B cell (primary cell): ENCODE results near the gene DTNBP1. TPM values are rescaled to one million over a fixed set of nuclear protein-coding genes. Genes with fewer than 3 reads are reported as not detected.

Source experiments
- ATAC-seq: fragments of 200-7000 bp; cut with Tn5 transposase; one replicate; pipeline ENCODE4 v1.10.0; 2021; ENCODE audit warnings: low read depth, mild to moderate bottlenecking, moderate number of reproducible peaks, moderate library complexity
- CTCF ChIA-PET: fragments of 350-600 bp; sonication (Branson Sonifier 250); formaldehyde crosslinking; loops from one replicate; lab custom pipeline; 2021; ENCODE audit warnings: antibody characterized with exemption, inconsistent platforms; lab: Charles Lee
- POLR2A ChIA-PET: fragments of 350-600 bp; sonication (Branson Sonifier 250); formaldehyde crosslinking; loops from one replicate; lab custom pipeline; 2021; ENCODE audit warnings: antibody characterized with exemption; lab: Charles Lee
- DNase-seq: peaks from one replicate; pipeline ENCODE4 v3.0.0; 2013
- H2AFZ ChIP-seq: 2 replicates; pipeline ENCODE4 v1.6.1; 2012; ENCODE audit warnings: mild to moderate bottlenecking, low read depth, low read length; ENCODE audit not compliant: insufficient read depth, poor library complexity, severe bottlenecking
- H3K27ac ChIP-seq, 2 donors: 1 replicate in 1 of 2; 2 replicates in 1 of 2; pipeline ENCODE4 v1.5.1; 2012 to 2013; ENCODE audit warnings: low read length in 2 of 2, mild to moderate bottlenecking in 2 of 2, moderate library complexity in 1 of 2
- H3K27me3 ChIP-seq, 4 experiments: fragments of 200-600 bp in 1 of 4; sonication (generic) in 1 of 4; replicated peaks in 1 of 4; 1 replicate in 2 of 4; 2 replicates in 2 of 4; pipeline versions ENCODE4 v1.6.1 to v1.7.0; 2013 to 2016; ENCODE audit warnings: low read length in 3 of 4, mild to moderate bottlenecking in 2 of 4, mixed read lengths in 1 of 4, moderate library complexity in 1 of 4; ENCODE audit not compliant: insufficient read depth in 4 of 4, control insufficient read depth in 3 of 4; ENCODE audit errors: control extremely low read depth in 1 of 4
- H3K36me3 ChIP-seq, 2 experiments: replicated peaks in 1 of 2; 1 replicate in 1 of 2; 2 replicates in 1 of 2; pipeline versions ENCODE4 v1.6.1 to v1.7.1; 2013; ENCODE audit warnings: low read length in 1 of 2; ENCODE audit not compliant: insufficient read depth in 2 of 2, control insufficient read depth in 1 of 2; ENCODE audit errors: control extremely low read depth in 1 of 2, extremely low read depth in 1 of 2
- H3K4me1 ChIP-seq, 2 donors: fragments of 200-600 bp in 1 of 2; sonication (generic) in 1 of 2; 1 replicate in 1 of 2; 2 replicates in 1 of 2; pipeline versions ENCODE4 v1.5.1 to v1.6.1; 2013 to 2017; ENCODE audit warnings: low read length in 2 of 2; ENCODE audit not compliant: control insufficient read depth in 2 of 2, insufficient read depth in 2 of 2
- H3K4me2 ChIP-seq: replicated peaks from 2 replicates; pipeline ENCODE3; 2012; ENCODE audit warnings: mild to moderate bottlenecking, low read depth, low read length; ENCODE audit not compliant: poor library complexity, severe bottlenecking
- H3K4me3 ChIP-seq, 5 experiments: fragments of 200-600 bp in 1 of 5; sonication (generic) in 1 of 5; 1 replicate in 3 of 5; 2 replicates in 2 of 5; pipeline versions ENCODE4 v1.5.1 to v1.7.0; 2011 to 2016; ENCODE audit warnings: low read length in 4 of 5, mild to moderate bottlenecking in 4 of 5, low read depth in 2 of 5, control low read depth in 1 of 5, moderate library complexity in 1 of 5; ENCODE audit not compliant: insufficient read depth in 1 of 5; ENCODE audit errors: control extremely low read depth in 1 of 5, extremely low read depth in 1 of 5
- H3K79me2 ChIP-seq: fragments of 200-600 bp; sonication (generic); one replicate; pipeline ENCODE4 v1.6.0; 2016; ENCODE audit warnings: low read length; ENCODE audit not compliant: control insufficient read depth, insufficient read depth
- H3K9ac ChIP-seq: fragments of 200-600 bp; sonication (generic); 2 replicates; pipeline ENCODE4 v1.6.1; 2017; ENCODE audit warnings: mild to moderate bottlenecking, low read length, moderate library complexity
- H3K9me3 ChIP-seq, 3 donors: one replicate each; pipeline versions ENCODE4 v1.6.1 to v1.7.1; 2013; ENCODE audit warnings: low read length in 2 of 3; ENCODE audit not compliant: control insufficient read depth in 2 of 3, insufficient read depth in 1 of 3; ENCODE audit errors: control extremely low read depth in 1 of 3
- H4K20me1 ChIP-seq: 2 replicates; pipeline ENCODE4 v1.6.0; 2012; ENCODE audit warnings: mild to moderate bottlenecking, low read length; ENCODE audit not compliant: insufficient read depth, control insufficient read depth, poor library complexity, severe bottlenecking
- H3K27ac Mint-ChIP-seq: one replicate; pipeline ENCODE4 v1.8.0; 2021; ENCODE audit warnings: mixed read lengths
- H3K27me3 Mint-ChIP-seq: one replicate; pipeline ENCODE4 v1.8.0; 2021; ENCODE audit warnings: mixed read lengths
- H3K4me1 Mint-ChIP-seq: one replicate; pipeline ENCODE4 v1.8.0; 2021; ENCODE audit warnings: mixed read lengths
- H3K4me3 Mint-ChIP-seq: one replicate; pipeline ENCODE4 v1.8.0; 2021; ENCODE audit warnings: mixed read lengths
- H3K9me3 Mint-ChIP-seq: one replicate; pipeline ENCODE4 v1.8.0; 2022; ENCODE audit warnings: mixed read lengths; ENCODE audit not compliant: insufficient read depth
- CTCF ChIP-seq: fragments of 200-600 bp; IDR thresholded peaks from one replicate; pipeline ENCODE4 v1.8.0; 2022; ENCODE audit warnings: antibody characterized with exemption, mild to moderate bottlenecking
- EZH2 ChIP-seq: IDR thresholded peaks from 2 replicates; pipeline ENCODE4 v1.6.1; 2012; ENCODE audit warnings: borderline replicate concordance, low read depth, mild to moderate bottlenecking, moderate library complexity, low read length; ENCODE audit not compliant: insufficient read depth, poor library complexity, severe bottlenecking
- WGBS: methylation state at CpG from one replicate; pipeline ENCODE4 v1.1.5; 2013; ENCODE audit warnings: missing lambda C conversion rate; ENCODE audit not compliant: insufficient coverage; 5-methylcytosine and 5-hydroxymethylcytosine counted together
- intact Hi-C: fragments of 100-400 bp; cut with micrococcal nuclease; formaldehyde crosslinking; loops from one replicate; pipeline ENCODE4 v1.10.0; 2022
- polyA plus RNA-seq: library from polyadenylated mRNA; depleted of rRNA; stranded (reverse); fragments of >200 nt; gene quantifications from 2 replicates; pipeline ENCODE4 v1.2.3, GENCODE V29; 2012
- total RNA-seq, 2 donors: library from RNA; stranded (reverse); fragments of 120-200 nt in 1 of 2; gene quantifications; 1 replicate in 1 of 2; 2 replicates in 1 of 2; pipeline versions ENCODE4 v1.2.3 to v1.2.4, GENCODE V29; 2013 to 2022

DTNBP1 gene
- total and polyA plus RNA-seq, 2 donors (not counting 1 experiment from before 2014, with no cell fraction given) = 31.4 to 73.0 TPM

DNA sequence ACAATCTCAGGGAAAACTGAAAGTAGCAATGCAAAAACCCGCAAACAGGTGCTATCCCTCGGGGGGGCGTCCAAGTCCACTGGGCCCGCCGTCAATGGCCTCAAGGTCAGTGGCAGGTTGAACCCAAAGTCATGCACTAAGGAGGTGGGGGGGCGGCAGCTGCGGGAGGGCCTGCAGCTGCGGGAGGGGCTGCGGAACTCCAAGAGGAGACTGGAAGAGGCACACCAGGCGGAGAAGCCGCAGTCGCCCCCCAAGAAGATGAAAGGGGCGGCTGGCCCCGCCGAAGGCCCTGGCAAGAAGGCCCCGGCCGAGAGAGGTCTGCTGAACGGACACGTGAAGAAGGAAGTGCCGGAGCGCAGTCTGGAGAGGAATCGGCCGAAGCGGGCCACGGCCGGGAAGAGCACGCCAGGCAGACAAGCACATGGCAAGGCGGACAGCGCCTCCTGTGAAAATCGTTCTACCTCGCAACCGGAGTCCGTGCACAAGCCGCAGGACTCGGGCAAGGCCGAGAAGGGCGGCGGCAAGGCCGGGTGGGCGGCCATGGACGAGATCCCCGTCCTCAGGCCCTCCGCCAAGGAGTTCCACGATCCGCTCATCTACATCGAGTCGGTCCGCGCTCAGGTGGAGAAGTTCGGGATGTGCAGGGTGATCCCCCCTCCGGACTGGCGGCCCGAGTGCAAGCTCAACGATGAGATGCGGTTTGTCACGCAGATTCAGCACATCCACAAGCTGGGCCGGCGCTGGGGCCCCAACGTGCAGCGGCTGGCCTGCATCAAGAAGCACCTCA lies 166.3 kb downstream of the DTNBP1 start:
- Histone ChIP-seq H3K9ac (no peak overlapping the region), H4K20me1 (peaks cover 53% of the 10 kb centered on the region), H3K27ac (no peak overlapping the region), H3K9me3 (no peaks in the 10 kb centered on the region), H3K36me3 (peaks cover 1 to 59% of the 10 kb centered on the region in 2 experiments), H3K79me2 (peaks cover 92% of the 10 kb centered on the region), H2AFZ (no peak overlapping the region), H3K4me3 (no peak overlapping the region), H3K27me3 (no peaks in the 10 kb centered on the region), H3K4me2 (no peak overlapping the region), H3K4me1 (peaks cover 5 to 6% of the 10 kb centered on the region in 2 donors)
- 98% methylated on average over 60 of the region's 60 CpGs for WGBS
- no peak for ATAC-seq
- CTCF ChIA-PET = no interaction called here
- no peak for DNase-seq
- Mint-ChIP-seq H3K4me3 (no peak overlapping the region), H3K9me3 (no peaks in the 10 kb centered on the region), H3K4me1 (peaks cover 10% of the 10 kb centered on the region), H3K27ac (no peak overlapping the region), H3K27me3 (no peaks in the 10 kb centered on the region)
- POLR2A ChIA-PET = no interaction called here
- TF ChIP-seq EZH2 = no peak
- no peak for TF ChIP-seq CTCF
- intact Hi-C loops = no loop called here

DNA sequence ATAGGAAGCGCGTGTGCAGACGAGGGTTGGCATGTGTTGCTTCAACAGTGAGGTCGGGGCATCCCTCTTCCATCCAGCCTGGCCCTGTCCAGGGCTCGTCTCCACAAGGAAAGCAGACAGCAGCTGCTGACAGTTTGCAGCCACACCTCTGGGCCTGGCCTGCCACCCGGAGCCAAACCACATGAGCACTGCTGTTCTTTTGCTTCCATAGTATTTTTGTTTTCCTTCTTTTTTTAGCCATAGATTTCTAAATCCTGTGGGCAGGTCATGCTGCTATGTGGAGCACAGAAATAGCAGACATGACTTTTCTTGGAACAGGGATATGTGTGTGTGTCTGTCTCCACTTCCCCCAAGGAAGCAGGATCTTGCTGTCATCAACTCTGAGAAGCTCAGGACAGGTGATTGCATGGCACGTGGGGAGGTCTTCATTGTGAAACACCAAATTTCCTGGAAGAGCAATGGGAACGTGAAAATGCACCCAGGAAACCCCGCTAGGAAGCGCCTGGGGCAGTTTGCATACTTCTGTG lies 167.4 kb downstream of the DTNBP1 start:
- H3K4me3 ChIP-seq = no peak overlapping the region
- no peak overlapping the region for H3K27ac ChIP-seq
- Mint-ChIP-seq H3K4me1 (peaks cover 20% of the 10 kb centered on the region), H3K27me3 (no peaks in the 10 kb centered on the region), H3K4me3 (no peak overlapping the region), H3K9me3 (no peaks in the 10 kb centered on the region), H3K27ac (no peak overlapping the region)
- no peak overlapping the region for H3K4me2 ChIP-seq
- H4K20me1 ChIP-seq = peaks cover 42% of the 10 kb centered on the region
- no peak for TF ChIP-seq CTCF
- TF ChIP-seq EZH2 = no peak
- peaks cover 84% of the 10 kb centered on the region for H3K79me2 ChIP-seq
- no peak overlapping the region for H2AFZ ChIP-seq
- ChIA-PET POLR2A (no interaction called here), CTCF (no interaction called here)
- 97% methylated on average over 10 of the region's 10 CpGs for WGBS
- no peaks in the 10 kb centered on the region for H3K27me3 ChIP-seq
- intact Hi-C loops = no loop called here
- no peak overlapping the region for H3K9ac ChIP-seq
- peaks cover 8% of the 10 kb centered on the region in 2 donors for H3K4me1 ChIP-seq
- DNase-seq (no peak), ATAC-seq (no peak)
- no peaks in the 10 kb centered on the region for H3K9me3 ChIP-seq
- peaks cover 1 to 49% of the 10 kb centered on the region in 2 experiments for H3K36me3 ChIP-seq
